Measurements from ENCODE around the gene SEPTIN12. TPM values are rescaled to one million over a fixed set of nuclear protein-coding genes. Genes with fewer than 3 reads are reported as not detected.

The SEPTIN12 gene
- total RNA-seq, 1 donor from 2014 or later, result 0.96 TPM

DNA sequence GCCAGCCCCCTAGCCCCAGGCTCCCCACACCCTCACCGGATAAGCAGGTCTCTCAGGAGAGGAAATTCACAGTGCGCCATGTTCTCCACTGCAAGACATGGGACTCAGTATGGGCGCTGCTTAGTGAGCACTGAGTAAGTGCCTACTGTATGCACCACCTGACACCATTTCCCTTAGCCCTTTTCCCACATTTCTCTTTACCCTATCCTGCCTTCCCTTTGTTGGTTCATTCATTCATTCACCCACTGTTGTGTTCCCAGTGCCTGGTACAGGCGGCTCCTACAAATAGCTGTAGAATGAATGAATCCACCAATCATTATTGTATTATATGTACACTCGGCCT lies 10.1 kb downstream of the SEPTIN12 start:
- peaks cover 2% of the 10 kb centered on the region for H3K27me3 Mint-ChIP-seq (ENCODE audit: unreplicated experiment)
- TF ChIP-seq, protein P1, sequence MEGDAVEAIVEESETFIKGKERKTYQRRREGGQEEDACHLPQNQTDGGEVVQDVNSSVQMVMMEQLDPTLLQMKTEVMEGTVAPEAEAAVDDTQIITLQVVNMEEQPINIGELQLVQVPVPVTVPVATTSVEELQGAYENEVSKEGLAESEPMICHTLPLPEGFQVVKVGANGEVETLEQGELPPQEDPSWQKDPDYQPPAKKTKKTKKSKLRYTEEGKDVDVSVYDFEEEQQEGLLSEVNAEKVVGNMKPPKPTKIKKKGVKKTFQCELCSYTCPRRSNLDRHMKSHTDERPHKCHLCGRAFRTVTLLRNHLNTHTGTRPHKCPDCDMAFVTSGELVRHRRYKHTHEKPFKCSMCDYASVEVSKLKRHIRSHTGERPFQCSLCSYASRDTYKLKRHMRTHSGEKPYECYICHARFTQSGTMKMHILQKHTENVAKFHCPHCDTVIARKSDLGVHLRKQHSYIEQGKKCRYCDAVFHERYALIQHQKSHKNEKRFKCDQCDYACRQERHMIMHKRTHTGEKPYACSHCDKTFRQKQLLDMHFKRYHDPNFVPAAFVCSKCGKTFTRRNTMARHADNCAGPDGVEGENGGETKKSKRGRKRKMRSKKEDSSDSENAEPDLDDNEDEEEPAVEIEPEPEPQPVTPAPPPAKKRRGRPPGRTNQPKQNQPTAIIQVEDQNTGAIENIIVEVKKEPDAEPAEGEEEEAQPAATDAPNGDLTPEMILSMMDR (IDR thresholded peaks at IDR 0.05; ENCODE audit: partially characterized antibody, unreplicated experiment), result no peak
- H3K36me3 Mint-ChIP-seq (ENCODE audit: unreplicated experiment), result no peaks in the 10 kb centered on the region
- DNase-seq, result no peak
- no peak overlapping the region for H3K27ac Mint-ChIP-seq (ENCODE audit: unreplicated experiment)
- H3K9me3 Mint-ChIP-seq (ENCODE audit: unreplicated experiment), result peaks cover 2% of the 10 kb centered on the region
- H3K4me1 Mint-ChIP-seq (ENCODE audit: low read depth, unreplicated experiment), result peaks cover 3% of the 10 kb centered on the region
- no peak overlapping the region for H3K4me3 Mint-ChIP-seq (ENCODE audit: unreplicated experiment)

DNA sequence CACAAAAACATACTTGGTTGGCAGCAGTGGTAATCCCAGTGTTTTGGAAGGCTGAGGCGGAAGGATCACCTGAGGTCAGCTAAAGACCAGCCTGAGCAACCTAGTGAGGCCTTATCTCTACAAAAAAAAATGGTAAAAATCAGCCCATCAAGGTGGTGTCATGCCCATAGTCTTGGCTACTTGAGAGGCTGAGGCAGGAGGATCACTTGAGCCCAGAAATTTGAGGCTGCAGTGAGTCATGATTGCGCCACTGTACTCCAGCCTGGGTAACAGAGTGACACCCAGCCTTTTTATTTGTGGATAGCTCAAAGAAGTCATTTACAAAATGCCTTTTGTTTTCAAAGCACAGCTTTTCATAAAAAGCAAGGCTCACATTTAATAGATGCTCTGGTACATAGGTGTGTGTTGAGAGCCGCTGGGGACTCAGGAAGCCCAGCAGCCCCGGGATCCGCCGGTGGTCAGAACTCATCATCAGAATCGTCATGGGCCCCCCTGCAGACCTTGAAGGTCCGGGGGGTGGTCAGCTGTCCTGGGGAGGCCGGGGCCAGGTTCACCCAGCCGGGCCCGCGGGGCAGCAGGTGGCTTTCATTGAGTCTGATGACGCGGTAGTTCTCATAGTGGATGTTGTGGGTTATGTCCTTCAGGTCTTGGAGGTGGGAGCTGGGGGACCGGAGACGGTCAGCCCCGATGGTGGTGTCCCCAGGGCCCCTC lies 10.7 kb downstream of the SEPTIN12 start:
- Mint-ChIP-seq H3K4me1 (ENCODE audit: low read depth, unreplicated experiment) (peaks cover 3% of the 10 kb centered on the region), H3K27ac (ENCODE audit: unreplicated experiment) (no peak overlapping the region), H3K36me3 (ENCODE audit: unreplicated experiment) (no peaks in the 10 kb centered on the region), H3K9me3 (ENCODE audit: unreplicated experiment) (peaks cover 2% of the 10 kb centered on the region), H3K27me3 (ENCODE audit: unreplicated experiment) (no peaks in the 10 kb centered on the region), H3K4me3 (ENCODE audit: unreplicated experiment) (no peak overlapping the region)
- DNase-seq, result no peak
- TF ChIP-seq, protein P1 (IDR thresholded peaks at IDR 0.05; ENCODE audit: partially characterized antibody, unreplicated experiment), result no peak

DNA sequence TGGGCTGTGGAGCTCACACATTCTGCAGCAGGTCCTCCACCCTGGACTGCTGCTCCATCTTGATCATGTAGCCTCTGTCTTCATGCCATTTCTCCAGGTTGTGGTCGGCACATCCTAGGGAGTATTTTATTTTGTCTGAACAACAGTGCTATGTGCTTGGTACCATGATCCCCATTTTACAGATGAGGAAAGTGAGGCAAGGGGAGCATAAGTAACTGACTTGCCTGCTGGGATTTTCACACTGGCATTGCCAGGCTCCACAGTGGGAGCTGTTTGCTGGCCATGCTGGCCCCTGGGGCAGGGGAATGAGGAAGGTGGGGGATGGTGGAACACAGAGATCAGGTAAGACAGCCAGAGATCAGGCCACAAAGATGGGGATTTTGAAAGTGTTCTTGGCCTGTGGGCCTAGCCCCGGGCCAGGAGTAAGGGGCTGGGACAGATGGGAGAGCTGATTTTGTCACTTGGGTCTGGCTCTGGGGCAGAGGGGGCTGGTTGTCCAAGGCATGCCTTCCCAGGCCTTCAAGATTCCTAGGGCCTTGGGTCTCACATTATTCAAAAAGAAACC lies 11.9 kb downstream of the SEPTIN12 start:
- DNase-seq, result no peak
- Mint-ChIP-seq H3K27ac (ENCODE audit: unreplicated experiment) (no peak overlapping the region), H3K4me1 (ENCODE audit: low read depth, unreplicated experiment) (peaks cover 3% of the 10 kb centered on the region), H3K36me3 (ENCODE audit: unreplicated experiment) (no peaks in the 10 kb centered on the region), H3K27me3 (ENCODE audit: unreplicated experiment) (no peaks in the 10 kb centered on the region), H3K4me3 (ENCODE audit: unreplicated experiment) (no peak overlapping the region), H3K9me3 (ENCODE audit: unreplicated experiment) (peaks cover 2% of the 10 kb centered on the region)
- TF ChIP-seq, protein P1 (IDR thresholded peaks at IDR 0.05; ENCODE audit: partially characterized antibody, unreplicated experiment), result no peak

- Mint-ChIP-seq H3K4me3 (ENCODE audit: unreplicated experiment) (no peak overlapping the region), H3K27ac (ENCODE audit: unreplicated experiment) (no peak overlapping the region), H3K9me3 (ENCODE audit: unreplicated experiment) (peaks cover 2% of the 10 kb centered on the region), H3K36me3 (ENCODE audit: unreplicated experiment) (no peaks in the 10 kb centered on the region), H3K27me3 (ENCODE audit: unreplicated experiment) (no peaks in the 10 kb centered on the region), H3K4me1 (ENCODE audit: low read depth, unreplicated experiment) (peaks cover 3% of the 10 kb centered on the region)
- TF ChIP-seq, protein P1 (IDR thresholded peaks at IDR 0.05; ENCODE audit: partially characterized antibody, unreplicated experiment), result no peak
- no peak for DNase-seq
These were observed 13.1 kb downstream of the SEPTIN12 start for GRCh38 chr16:4775005-4775404.

DNA sequence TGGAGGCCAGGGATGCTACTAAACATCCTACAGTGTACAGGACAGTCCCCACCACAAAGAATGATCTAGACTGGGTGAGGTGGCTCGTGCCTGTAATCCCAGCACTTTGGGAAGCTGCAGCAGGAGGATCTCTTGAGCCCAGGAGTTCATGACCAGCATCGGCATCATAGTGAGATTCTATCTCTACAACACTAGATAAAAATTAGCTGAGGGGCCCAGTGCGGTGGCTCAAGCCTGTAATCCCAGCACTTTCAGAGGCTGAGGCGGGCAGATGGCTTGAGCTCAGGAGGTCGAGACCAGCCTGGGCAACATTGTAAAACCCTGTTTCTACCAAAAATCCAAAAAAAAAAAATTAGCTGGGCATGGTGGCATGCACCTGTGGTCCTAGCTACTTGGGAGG lies 15.8 kb downstream of the SEPTIN12 start:
- TF ChIP-seq, protein P1 (IDR thresholded peaks at IDR 0.05; ENCODE audit: partially characterized antibody, unreplicated experiment), result no peak
- H3K36me3 Mint-ChIP-seq (ENCODE audit: unreplicated experiment), result no peaks in the 10 kb centered on the region
- peaks cover 5% of the 10 kb centered on the region for H3K9me3 Mint-ChIP-seq (ENCODE audit: unreplicated experiment)
- H3K27me3 Mint-ChIP-seq (ENCODE audit: unreplicated experiment), result no peaks in the 10 kb centered on the region
- peaks cover 6% of the 10 kb centered on the region for H3K4me1 Mint-ChIP-seq (ENCODE audit: low read depth, unreplicated experiment)
- H3K27ac Mint-ChIP-seq (ENCODE audit: unreplicated experiment), result peak overlapping the region; percentile 28
- DNase-seq, result no peak
- H3K4me3 Mint-ChIP-seq (ENCODE audit: unreplicated experiment), result no peak overlapping the region
